Testis (tissue), 3 donors: Measurements from ENCODE around the gene MAT2B. TPM values are rescaled to one million over a fixed set of nuclear protein-coding genes. Genes with fewer than 3 reads are reported as not detected.

Experiments
- DNase-seq: peaks from one replicate; pipeline ENCODE4 v3.0.0-alpha.2; 2019
- H3K27ac ChIP-seq, 2 donors: fragments of 200-600 bp; sonication (generic); one replicate each; pipeline ENCODE4 v1.5.1; 2019
- H3K27me3 ChIP-seq: fragments of 200-600 bp; sonication (generic); one replicate; pipeline ENCODE4 v1.5.1; 2019
- H3K36me3 ChIP-seq: fragments of 200-600 bp; sonication (generic); one replicate; pipeline ENCODE4 v1.5.1; 2017; ENCODE audit warnings: low read depth; ENCODE audit errors: missing control alignments
- H3K4me1 ChIP-seq: fragments of 200-600 bp; sonication (generic); one replicate; pipeline ENCODE4 v1.5.1; 2019
- H3K4me3 ChIP-seq, 2 donors: fragments of 200-600 bp; sonication (generic); one replicate each; pipeline ENCODE4 v1.5.1; 2017 to 2019
- H3K9me3 ChIP-seq: fragments of 200-600 bp; sonication (generic); one replicate; pipeline ENCODE4 v1.5.1; 2017
- POLR2A ChIP-seq: fragments of 450-650 bp; IDR thresholded peaks from one replicate; pipeline ENCODE4 v1.6.1; 2017; ENCODE audit warnings: antibody characterized with exemption, mild to moderate bottlenecking, moderate library complexity
- WGBS, 2 donors: methylation state at CpG; one replicate each; pipeline ENCODE4 v1.1.5; 2018; 5-methylcytosine and 5-hydroxymethylcytosine counted together
- intact Hi-C: fragments of 100-400 bp; cut with DNase I; formaldehyde crosslinking; loops from one replicate; pipeline ENCODE4 v1.15.1; 2023; ENCODE audit warnings: low total_unique reads
- polyA plus RNA-seq: library from polyadenylated mRNA; stranded (reverse); fragments of 350-450 nt; fragmentation: Illumina TruSeq; extraction: RNeasy Lipid Tissue Mini Kit (QIAGEN cat#74804); gene quantifications from one replicate; pipeline ENCODE4 v1.2.3, GENCODE V29; 2014; ENCODE audit warnings: low read depth, low replicate concordance; ENCODE audit not compliant: insufficient read depth
- total RNA-seq, 2 donors: library from RNA; depleted of rRNA; stranded (reverse); fragments of >200 nt; gene quantifications; one replicate each; pipeline ENCODE4 v1.2.3, GENCODE V29; 2016
- TF ChIP-seq, protein P1 (sequence below), 3 experiments: fragments of 450-650 bp in 2 of 3; fragments of 200-600 bp in 1 of 3; sonication (generic) in 1 of 3; IDR thresholded peaks; one replicate each; pipeline ENCODE4 v1.5.1; 2016 to 2019; ENCODE audit warnings: antibody characterized with exemption in 3 of 3, mild to moderate bottlenecking in 2 of 3, moderate library complexity in 1 of 3

MAT2B gene
- total and polyA plus RNA-seq, 3 donors from 2014 or later, result 43.8 to 54.8 (median 54.8) TPM

GRCh38 chr5:163561339-163561738 lies 55.9 kb downstream of the MAT2B start:
- no peaks in the 10 kb centered on the region for H3K4me1 ChIP-seq
- no peak overlapping the region for H3K27ac ChIP-seq
- TF ChIP-seq POLR2A, result no peak
- TF ChIP-seq, protein P1, sequence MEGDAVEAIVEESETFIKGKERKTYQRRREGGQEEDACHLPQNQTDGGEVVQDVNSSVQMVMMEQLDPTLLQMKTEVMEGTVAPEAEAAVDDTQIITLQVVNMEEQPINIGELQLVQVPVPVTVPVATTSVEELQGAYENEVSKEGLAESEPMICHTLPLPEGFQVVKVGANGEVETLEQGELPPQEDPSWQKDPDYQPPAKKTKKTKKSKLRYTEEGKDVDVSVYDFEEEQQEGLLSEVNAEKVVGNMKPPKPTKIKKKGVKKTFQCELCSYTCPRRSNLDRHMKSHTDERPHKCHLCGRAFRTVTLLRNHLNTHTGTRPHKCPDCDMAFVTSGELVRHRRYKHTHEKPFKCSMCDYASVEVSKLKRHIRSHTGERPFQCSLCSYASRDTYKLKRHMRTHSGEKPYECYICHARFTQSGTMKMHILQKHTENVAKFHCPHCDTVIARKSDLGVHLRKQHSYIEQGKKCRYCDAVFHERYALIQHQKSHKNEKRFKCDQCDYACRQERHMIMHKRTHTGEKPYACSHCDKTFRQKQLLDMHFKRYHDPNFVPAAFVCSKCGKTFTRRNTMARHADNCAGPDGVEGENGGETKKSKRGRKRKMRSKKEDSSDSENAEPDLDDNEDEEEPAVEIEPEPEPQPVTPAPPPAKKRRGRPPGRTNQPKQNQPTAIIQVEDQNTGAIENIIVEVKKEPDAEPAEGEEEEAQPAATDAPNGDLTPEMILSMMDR (IDR thresholded peaks at IDR 0.05), result no peak
- 85 to 86% methylated on average over 5 of the region's 5 CpGs for WGBS, 2 donors
- no peaks in the 10 kb centered on the region for H3K36me3 ChIP-seq
- DNase-seq, result no peak
- no peaks in the 10 kb centered on the region for H3K27me3 ChIP-seq
- no peak overlapping the region for H3K4me3 ChIP-seq
- intact Hi-C loops, result no loop called here
- H3K9me3 ChIP-seq, result no peaks in the 10 kb centered on the region

DNA sequence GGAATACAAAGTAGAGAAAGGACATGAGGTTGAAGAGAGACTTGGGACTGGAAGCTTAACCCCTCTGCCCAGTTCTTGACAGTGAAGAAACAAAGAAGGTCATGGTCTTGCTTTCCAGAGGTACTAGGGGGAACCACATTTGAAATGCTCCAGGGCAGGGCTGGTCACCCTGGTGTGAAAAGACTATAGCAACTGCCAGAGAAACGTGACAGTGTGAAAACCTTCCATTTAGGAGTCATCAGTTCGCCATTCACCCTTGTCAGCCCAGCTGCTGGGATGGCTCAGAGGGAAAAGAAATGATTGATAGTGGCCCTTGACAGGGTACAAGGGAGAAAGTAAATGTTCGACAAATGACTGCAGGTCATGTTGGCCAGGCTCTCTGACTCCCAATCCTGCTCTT lies 56.7 kb downstream of the MAT2B start:
- 66 to 67% methylated on average over 3 of the region's 3 CpGs for WGBS, 2 donors
- Histone ChIP-seq H3K27me3 (no peaks in the 10 kb centered on the region), H3K4me3 (no peak overlapping the region), H3K27ac (no peak overlapping the region), H3K4me1 (no peaks in the 10 kb centered on the region), H3K9me3 (no peaks in the 10 kb centered on the region), H3K36me3 (no peaks in the 10 kb centered on the region)
- no peak for DNase-seq
- TF ChIP-seq, protein P1 (IDR thresholded peaks at IDR 0.05), result no peak
- no peak for TF ChIP-seq POLR2A
- intact Hi-C loops, result no loop called here

- Histone ChIP-seq H3K27ac (no peak overlapping the region), H3K36me3 (no peaks in the 10 kb centered on the region), H3K27me3 (no peaks in the 10 kb centered on the region), H3K4me3 (no peak overlapping the region), H3K9me3 (no peaks in the 10 kb centered on the region), H3K4me1 (no peaks in the 10 kb centered on the region)
- 75 to 91% methylated on average over 1 of the region's 1 CpG for WGBS, 2 donors
- TF ChIP-seq, protein P1 (IDR thresholded peaks at IDR 0.05), result no peak
- TF ChIP-seq POLR2A, result no peak
- DNase-seq, result no peak
- intact Hi-C loops, result no loop called here
Measured at GRCh38 chr5:163563112-163563511, 57.7 kb downstream of the MAT2B start.

- Histone ChIP-seq H3K9me3 (no peaks in the 10 kb centered on the region), H3K4me3 (no peak overlapping the region), H3K27me3 (no peaks in the 10 kb centered on the region), H3K4me1 (no peaks in the 10 kb centered on the region), H3K27ac (no peak overlapping the region), H3K36me3 (no peaks in the 10 kb centered on the region)
- intact Hi-C loops, result no loop called here
- TF ChIP-seq POLR2A, result no peak
- TF ChIP-seq, protein P1 (IDR thresholded peaks at IDR 0.05), result no peak
- 86 to 88% methylated on average over 3 of the region's 3 CpGs for WGBS, 2 donors
- no peak for DNase-seq
Measured at GRCh38 chr5:163563880-163564279, 58.5 kb downstream of the MAT2B start.

- intact Hi-C loops, result no loop called here
- Histone ChIP-seq H3K4me3 (no peak overlapping the region), H3K4me1 (no peaks in the 10 kb centered on the region), H3K27ac (no peak overlapping the region), H3K9me3 (no peaks in the 10 kb centered on the region), H3K27me3 (no peaks in the 10 kb centered on the region), H3K36me3 (no peaks in the 10 kb centered on the region)
- WGBS, 2 donors, result 13 to 14% methylated on average over 7 of the region's 7 CpGs
- peak; percentile 82 for DNase-seq
- no peak for TF ChIP-seq POLR2A
- TF ChIP-seq, protein P1 (IDR thresholded peaks at IDR 0.05), result peak; percentile 82 to 86 (median 85)
Measured at GRCh38 chr5:163564321-163564938, 59.0 kb downstream of the MAT2B start.
